TTC549 (cell line): ENCODE data around the gene DDX39A.
"Not testable (repeated sequence)": the region's sequence is repeated elsewhere in the genome, so short reads cannot be mapped to it uniquely, and the experiment has no call there.

ENCODE experiments used
- FAIRE-seq: peaks from 2 replicates; lab custom pipeline; 2012; peaks lifted over from hg19 to GRCh38; lab: Jason Lieb, UNC

The DDX39A gene

GRCh38 chr19:14419106-14419813 lies at the start of gene DDX39A:
Gene DDX39A, minus strand, starts transcription at chr19:14419341. Its CDS starts 6,121 bp downstream, at chr19:14413220.
- peak; percentile 94 for FAIRE-seq

- FAIRE-seq, result no peak
These were observed 48.7 kb upstream of the DDX39A start for GRCh38 chr19:14467816-14468215.

- no peak for FAIRE-seq
These were observed 48.2 kb upstream of the DDX39A start for GRCh38 chr19:14467391-14467790.

GRCh38 chr19:14463747-14464146 lies 44.6 kb upstream of the DDX39A start:
- no peak for FAIRE-seq

GRCh38 chr19:14462401-14462800 lies 43.3 kb upstream of the DDX39A start:
- not testable (repeated sequence) for FAIRE-seq

GRCh38 chr19:14460935-14461334 lies 41.8 kb upstream of the DDX39A start:
- no peak for FAIRE-seq

- FAIRE-seq, result no peak
These were observed 40.6 kb upstream of the DDX39A start for GRCh38 chr19:14459703-14460102.

GRCh38 chr19:14452303-14452702 lies 33.2 kb upstream of the DDX39A start:
- not testable (repeated sequence) for FAIRE-seq

GRCh38 chr19:14450876-14451275 lies 31.7 kb upstream of the DDX39A start:
- no peak for FAIRE-seq

- no peak for FAIRE-seq
These were observed 31.2 kb upstream of the DDX39A start for GRCh38 chr19:14450168-14450874.

GRCh38 chr19:14449321-14449720 lies 30.2 kb upstream of the DDX39A start:
- FAIRE-seq, result no peak

GRCh38 chr19:14446336-14447036 lies 27.3 kb upstream of the DDX39A start:
- FAIRE-seq, result no peak

- FAIRE-seq, result no peak
These were observed 24.6 kb upstream of the DDX39A start for GRCh38 chr19:14443632-14444216.

- no peak for FAIRE-seq
These were observed 23.9 kb upstream of the DDX39A start for GRCh38 chr19:14442891-14443631.

GRCh38 chr19:14441041-14441938 lies 22.1 kb upstream of the DDX39A start:
- no peak for FAIRE-seq

GRCh38 chr19:14440049-14440448 lies 20.9 kb upstream of the DDX39A start:
- no peak for FAIRE-seq

GRCh38 chr19:14439014-14439413 lies 19.9 kb upstream of the DDX39A start:
- no peak for FAIRE-seq

GRCh38 chr19:14437578-14438140 lies 18.5 kb upstream of the DDX39A start:
- no peak for FAIRE-seq

- no peak for FAIRE-seq
These were observed 16.3 kb upstream of the DDX39A start for GRCh38 chr19:14435320-14436050.
